K562 (cell line): ENCODE data around the gene BBC3. TPM values are rescaled to one million over a fixed set of nuclear protein-coding genes. Genes with fewer than 3 reads are reported as not detected.
A peak's percentile ranks its signal among the peaks of the same experiment; 100 is the strongest.

ENCODE experiments used
- EP300 ChIP-seq: IDR thresholded peaks from 2 replicates; pipeline ENCODE4 v1.6.1; 2012; ENCODE audit warnings: low read length, improper control_type of control experiment
- ERF ChIP-seq: fragments of 450-650 bp; formaldehyde crosslinking; IDR thresholded peaks from 2 replicates; pipeline ENCODE4 v1.4.0; 2020; ENCODE audit warnings: mild to moderate bottlenecking, mixed read lengths
- FOXK1 ChIP-seq: sonication (generic); formaldehyde crosslinking; IDR thresholded peaks from 2 replicates; pipeline ENCODE4 v1.8.0; 2022; ENCODE audit warnings: missing genetic modification reagents, mild to moderate bottlenecking, borderline replicate concordance
- GTF2A2 ChIP-seq: IDR thresholded peaks from 2 replicates; pipeline ENCODE4 v1.6.1; 2016; ENCODE audit warnings: mild to moderate bottlenecking, missing genetic modification characterization, missing compliant biosample characterization
- HOXB6 ChIP-seq: fragments of 250-450 bp; sonication (Bioruptor Pico); IDR thresholded peaks from 2 replicates; pipeline ENCODE4 v1.5.1; 2022; ENCODE audit warnings: mild to moderate bottlenecking, borderline replicate concordance
- KDM2B ChIP-seq: fragments of 250-450 bp; sonication (Bioruptor Pico); IDR thresholded peaks from 2 replicates; pipeline ENCODE4 v1.8.0; 2021; ENCODE audit warnings: mild to moderate bottlenecking, moderate library complexity
- MCM5 ChIP-seq: fragments of 450-650 bp; IDR thresholded peaks from 2 replicates; pipeline ENCODE4 v1.6.1; 2016; ENCODE audit warnings: low read depth
- NR4A1 ChIP-seq, 2 experiments: fragments of 250-450 bp in 1 of 2; fragments of 450-650 bp in 1 of 2; sonication (Bioruptor Pico) in 1 of 2; IDR thresholded peaks; 2 replicates each; pipeline versions ENCODE4 v1.4.0 to v1.6.1; 2016 to 2020; ENCODE audit warnings: mild to moderate bottlenecking in 2 of 2, missing compliant biosample characterization in 1 of 2, missing genetic modification characterization in 1 of 2, moderate library complexity in 1 of 2
- POLR3G ChIP-seq: IDR thresholded peaks from 2 replicates; pipeline ENCODE4 v1.6.1; 2011; ENCODE audit not compliant: insufficient read length, insufficient replicate concordance; ENCODE audit errors: extremely low read depth
- PTRF ChIP-seq: fragments of 450-650 bp; IDR thresholded peaks from 2 replicates; pipeline ENCODE4 v1.6.1; 2016; ENCODE audit warnings: mild to moderate bottlenecking, missing genetic modification characterization, missing compliant biosample characterization
- SPI1 ChIP-seq: IDR thresholded peaks from 2 replicates; pipeline ENCODE4 v1.6.1; 2011; ENCODE audit warnings: low read depth, low read length, control low read depth, borderline replicate concordance
- STAT5A ChIP-seq: IDR thresholded peaks from 2 replicates; pipeline ENCODE4 v1.6.1; 2012; ENCODE audit warnings: low read length, inconsistent platforms, borderline replicate concordance
- TOE1 ChIP-seq, 2 experiments: fragments of 450-650 bp in 1 of 2; sonication (generic) in 1 of 2; formaldehyde crosslinking in 1 of 2; IDR thresholded peaks; 2 replicates each; pipeline versions ENCODE4 v1.7.1 to v1.8.0; 2016 to 2022; ENCODE audit warnings: borderline replicate concordance in 2 of 2, mild to moderate bottlenecking in 2 of 2, antibody characterized with exemption in 1 of 2, inconsistent platforms in 1 of 2, low read depth in 1 of 2, missing genetic modification reagents in 1 of 2, moderate library complexity in 1 of 2
- ZNF324 ChIP-seq: fragments of 250-450 bp; sonication (Bioruptor Pico); IDR thresholded peaks from 2 replicates; pipeline ENCODE4 v1.4.0; 2020; ENCODE audit warnings: mild to moderate bottlenecking
- ZNF586 ChIP-seq: fragments of 450-650 bp; formaldehyde crosslinking; conservative IDR thresholded peaks from 2 replicates; pipeline ENCODE4 v1.4.0; 2020; ENCODE audit warnings: mild to moderate bottlenecking, moderate library complexity
- ZNF717 ChIP-seq: fragments of 250-450 bp; sonication (Bioruptor Pico); IDR thresholded peaks from 2 replicates; pipeline ENCODE4 v1.5.0; 2021
- ZNF830 ChIP-seq: fragments of 250-450 bp; sonication (Bioruptor Pico); IDR thresholded peaks from 2 replicates; pipeline ENCODE4 v1.5.0; 2021; ENCODE audit warnings: mild to moderate bottlenecking
- polyA plus RNA-seq, 8 experiments: library from polyadenylated mRNA; depleted of rRNA in 4 of 8; stranded (reverse) in 5 of 8; unstranded in 3 of 8; fragments of >200 nt; fragmentation: Nextera tagmentation in 2 of 8; fragmentation: Illumina TruSeq in 1 of 8; extraction: Ambion mirVana in 2 of 8; extraction: Trizol in 1 of 8; gene quantifications; 2 replicates each; pipeline versions ENCODE4 v1.2.1 to v1.2.3, GENCODE V29; 2011 to 2014; ENCODE audit warnings: inconsistent platforms in 1 of 8, missing spikeins in 1 of 8
- total RNA-seq, 7 experiments: library from RNA; depleted of rRNA in 6 of 7; stranded (reverse); fragments of >200 nt in 6 of 7; fragmentation: Illumina TruSeq in 2 of 7; extraction: Trizol in 2 of 7; gene quantifications; 2 replicates each; pipeline versions ENCODE4 v1.2.1 to v1.2.3, GENCODE V29; 2011 to 2021; ENCODE audit warnings: low replicate concordance in 1 of 7
- TF ChIP-seq, protein P1 (sequence below), 2 experiments: fragments of 450-650 bp in 1 of 2; sonication (generic) in 1 of 2; formaldehyde crosslinking; conservative IDR thresholded peaks; 2 replicates each; pipeline versions ENCODE4 v1.4.0 to v1.8.1; 2020 to 2022; ENCODE audit warnings: mild to moderate bottlenecking in 1 of 2, missing genetic modification reagents in 1 of 2
- TF ChIP-seq, protein P2 (sequence below): sonication (generic); formaldehyde crosslinking; IDR thresholded peaks from 2 replicates; pipeline ENCODE4 v1.8.0; 2022; ENCODE audit warnings: mild to moderate bottlenecking, missing genetic modification reagents
- TF ChIP-seq, protein P3 (sequence below): fragments of 450-650 bp; IDR thresholded peaks from 2 replicates; pipeline ENCODE4 v1.6.1; 2016; ENCODE audit warnings: borderline replicate concordance

The BBC3 gene
- total and polyA plus RNA-seq, 9 of the 15 experiments (the other 6 are each of a cell fraction or from before 2014, with no cell fraction given) = 0.15 to 30.7 (median 4.8) TPM

DNA sequence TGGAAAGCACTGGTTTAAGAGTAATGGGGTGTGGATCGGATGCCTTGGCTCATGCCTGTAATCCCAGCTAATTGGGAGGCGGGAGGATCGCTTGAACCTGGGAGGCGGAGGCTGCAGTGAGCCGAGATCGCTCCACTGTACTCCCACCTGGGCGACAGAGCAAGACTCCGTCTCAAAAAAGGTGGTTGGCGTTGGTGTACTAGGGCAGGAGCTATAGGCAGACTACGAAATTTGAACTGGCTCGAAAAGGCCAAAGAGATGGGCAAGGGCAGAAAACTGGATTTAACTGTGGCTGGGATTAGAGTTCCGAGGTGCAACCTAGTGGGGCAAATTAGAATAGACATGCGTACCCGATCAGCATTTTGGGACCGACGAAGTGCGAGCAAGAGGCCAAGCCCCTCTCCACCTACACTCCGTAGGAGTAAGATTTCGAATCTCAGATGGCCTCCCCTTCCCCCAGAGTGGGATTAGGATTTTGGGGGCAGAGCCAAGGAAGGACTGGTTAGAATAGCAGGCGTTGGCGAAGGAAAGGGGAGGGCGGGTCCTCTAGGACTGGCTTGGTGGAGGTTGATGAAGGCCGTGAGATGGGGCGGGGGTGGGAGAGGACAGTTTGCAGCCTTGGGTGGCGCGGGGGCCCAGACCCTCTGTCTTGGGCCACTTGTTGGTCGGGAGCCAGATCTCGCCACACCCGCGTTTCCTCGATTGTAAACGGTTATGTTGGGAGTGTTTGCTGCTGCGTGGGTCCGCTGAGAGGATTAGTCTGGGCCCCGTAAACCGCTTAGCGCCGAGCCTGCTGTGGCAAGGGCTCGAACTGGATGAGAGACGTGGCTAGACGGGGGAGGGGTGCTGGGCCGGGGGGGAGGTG lies 41.7 kb upstream of the BBC3 start (continued):
- 0 out of 2 replicates have a peak, but pooled peaks have one; percentile 35 for TF ChIP-seq ZNF830
- no peak for TF ChIP-seq ZNF717 (CRISPR knock-in tag)
- no peak for TF ChIP-seq PTRF (tag)
- TF ChIP-seq MCM5 = no peak
- TF ChIP-seq GTF2A2 (tag) = no peak
- TF ChIP-seq, protein P1, sequence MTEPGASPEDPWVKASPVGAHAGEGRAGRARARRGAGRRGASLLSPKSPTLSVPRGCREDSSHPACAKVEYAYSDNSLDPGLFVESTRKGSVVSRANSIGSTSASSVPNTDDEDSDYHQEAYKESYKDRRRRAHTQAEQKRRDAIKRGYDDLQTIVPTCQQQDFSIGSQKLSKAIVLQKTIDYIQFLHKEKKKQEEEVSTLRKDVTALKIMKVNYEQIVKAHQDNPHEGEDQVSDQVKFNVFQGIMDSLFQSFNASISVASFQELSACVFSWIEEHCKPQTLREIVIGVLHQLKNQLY (CRISPR knock-in tag; conservative IDR thresholded peaks at IDR 0.05) = no peak
- TF ChIP-seq, protein P2, sequence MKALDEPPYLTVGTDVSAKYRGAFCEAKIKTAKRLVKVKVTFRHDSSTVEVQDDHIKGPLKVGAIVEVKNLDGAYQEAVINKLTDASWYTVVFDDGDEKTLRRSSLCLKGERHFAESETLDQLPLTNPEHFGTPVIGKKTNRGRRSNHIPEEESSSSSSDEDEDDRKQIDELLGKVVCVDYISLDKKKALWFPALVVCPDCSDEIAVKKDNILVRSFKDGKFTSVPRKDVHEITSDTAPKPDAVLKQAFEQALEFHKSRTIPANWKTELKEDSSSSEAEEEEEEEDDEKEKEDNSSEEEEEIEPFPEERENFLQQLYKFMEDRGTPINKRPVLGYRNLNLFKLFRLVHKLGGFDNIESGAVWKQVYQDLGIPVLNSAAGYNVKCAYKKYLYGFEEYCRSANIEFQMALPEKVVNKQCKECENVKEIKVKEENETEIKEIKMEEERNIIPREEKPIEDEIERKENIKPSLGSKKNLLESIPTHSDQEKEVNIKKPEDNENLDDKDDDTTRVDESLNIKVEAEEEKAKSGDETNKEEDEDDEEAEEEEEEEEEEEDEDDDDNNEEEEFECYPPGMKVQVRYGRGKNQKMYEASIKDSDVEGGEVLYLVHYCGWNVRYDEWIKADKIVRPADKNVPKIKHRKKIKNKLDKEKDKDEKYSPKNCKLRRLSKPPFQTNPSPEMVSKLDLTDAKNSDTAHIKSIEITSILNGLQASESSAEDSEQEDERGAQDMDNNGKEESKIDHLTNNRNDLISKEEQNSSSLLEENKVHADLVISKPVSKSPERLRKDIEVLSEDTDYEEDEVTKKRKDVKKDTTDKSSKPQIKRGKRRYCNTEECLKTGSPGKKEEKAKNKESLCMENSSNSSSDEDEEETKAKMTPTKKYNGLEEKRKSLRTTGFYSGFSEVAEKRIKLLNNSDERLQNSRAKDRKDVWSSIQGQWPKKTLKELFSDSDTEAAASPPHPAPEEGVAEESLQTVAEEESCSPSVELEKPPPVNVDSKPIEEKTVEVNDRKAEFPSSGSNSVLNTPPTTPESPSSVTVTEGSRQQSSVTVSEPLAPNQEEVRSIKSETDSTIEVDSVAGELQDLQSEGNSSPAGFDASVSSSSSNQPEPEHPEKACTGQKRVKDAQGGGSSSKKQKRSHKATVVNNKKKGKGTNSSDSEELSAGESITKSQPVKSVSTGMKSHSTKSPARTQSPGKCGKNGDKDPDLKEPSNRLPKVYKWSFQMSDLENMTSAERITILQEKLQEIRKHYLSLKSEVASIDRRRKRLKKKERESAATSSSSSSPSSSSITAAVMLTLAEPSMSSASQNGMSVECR (CRISPR knock-in tag) = peak; percentile 45; the same call in 1 of the 2 replicates
- no peak for TF ChIP-seq HOXB6 (CRISPR knock-in tag)
- no peak; the same call in 1 of the 2 replicates for TF ChIP-seq EP300
- no peak for TF ChIP-seq NR4A1 (CRISPR knock-in tag; IDR thresholded peaks at IDR 0.05)
- TF ChIP-seq NR4A1 (tag; IDR thresholded peaks at IDR 0.05) = no peak
- TF ChIP-seq TOE1 (IDR thresholded peaks at IDR 0.05; ENCODE audit: borderline replicate concordance) = 0 out of 2 replicates have a peak, but pooled peaks have one; percentile 6
- TF ChIP-seq TOE1 (CRISPR knock-in tag; IDR thresholded peaks at IDR 0.05; ENCODE audit: borderline replicate concordance, low read depth) = no peak
- no peak for TF ChIP-seq POLR3G
- TF ChIP-seq KDM2B (CRISPR knock-in tag) = no peak
- TF ChIP-seq STAT5A = 0 out of 2 replicates have a peak, but pooled peaks have one; percentile 14
- TF ChIP-seq ERF = 0 out of 2 replicates have a peak, but pooled peaks have one; percentile 59
- TF ChIP-seq SPI1 = no peak
- TF ChIP-seq ZNF586 (CRISPR knock-in tag) = no peak
- TF ChIP-seq FOXK1 (CRISPR knock-in tag) = no peak
- TF ChIP-seq, protein P3, sequence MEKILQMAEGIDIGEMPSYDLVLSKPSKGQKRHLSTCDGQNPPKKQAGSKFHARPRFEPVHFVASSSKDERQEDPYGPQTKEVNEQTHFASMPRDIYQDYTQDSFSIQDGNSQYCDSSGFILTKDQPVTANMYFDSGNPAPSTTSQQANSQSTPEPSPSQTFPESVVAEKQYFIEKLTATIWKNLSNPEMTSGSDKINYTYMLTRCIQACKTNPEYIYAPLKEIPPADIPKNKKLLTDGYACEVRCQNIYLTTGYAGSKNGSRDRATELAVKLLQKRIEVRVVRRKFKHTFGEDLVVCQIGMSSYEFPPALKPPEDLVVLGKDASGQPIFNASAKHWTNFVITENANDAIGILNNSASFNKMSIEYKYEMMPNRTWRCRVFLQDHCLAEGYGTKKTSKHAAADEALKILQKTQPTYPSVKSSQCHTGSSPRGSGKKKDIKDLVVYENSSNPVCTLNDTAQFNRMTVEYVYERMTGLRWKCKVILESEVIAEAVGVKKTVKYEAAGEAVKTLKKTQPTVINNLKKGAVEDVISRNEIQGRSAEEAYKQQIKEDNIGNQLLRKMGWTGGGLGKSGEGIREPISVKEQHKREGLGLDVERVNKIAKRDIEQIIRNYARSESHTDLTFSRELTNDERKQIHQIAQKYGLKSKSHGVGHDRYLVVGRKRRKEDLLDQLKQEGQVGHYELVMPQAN = peak; percentile 22; the same call in 1 of the 2 replicates
- TF ChIP-seq ZNF324 (CRISPR knock-in tag) = no peak
